HEK293T (cell line): Measurements from ENCODE around the gene SDHC.

ENCODE experiments used
- CTCF ChIA-PET: fragments of 350-600 bp; formaldehyde crosslinking; extraction: SDS; loops from one replicate; lab custom pipeline; 2021; ENCODE audit warnings: antibody characterized with exemption, inconsistent platforms; lab: Yijun Ruan, JAX
- POLR2A ChIA-PET: fragments of 350-600 bp; formaldehyde crosslinking; extraction: SDS; loops from one replicate; lab custom pipeline; 2020; ENCODE audit warnings: antibody characterized with exemption, inconsistent platforms; lab: Yijun Ruan, JAX
- DNase-seq: peaks from one replicate; pipeline ENCODE4 v3.0.0; 2012; ENCODE audit warnings: mixed read lengths; ENCODE audit errors: extremely low spot score
- ARNT ChIP-seq: fragments of 450-650 bp; IDR thresholded peaks from 2 replicates; pipeline ENCODE4 v1.6.1; 2017; ENCODE audit warnings: mild to moderate bottlenecking
- BHLHE40 ChIP-seq: fragments of 450-650 bp; IDR thresholded peaks from 2 replicates; pipeline ENCODE4 v1.6.1; 2016; ENCODE audit warnings: mild to moderate bottlenecking, moderate library complexity, borderline replicate concordance
- CTBP1 ChIP-seq: fragments of 450-650 bp; IDR thresholded peaks from 2 replicates; pipeline ENCODE4 v1.6.1; 2016; ENCODE audit warnings: borderline replicate concordance
- ELF4 ChIP-seq: fragments of 450-650 bp; IDR thresholded peaks from 2 replicates; pipeline ENCODE4 v1.6.1; 2017; ENCODE audit warnings: antibody characterized with exemption
- FOXA1 ChIP-seq: fragments of 450-650 bp; IDR thresholded peaks from 2 replicates; pipeline ENCODE4 v1.6.1; 2016; ENCODE audit warnings: mild to moderate bottlenecking
- FOXK2 ChIP-seq: fragments of 450-650 bp; IDR thresholded peaks from 2 replicates; pipeline ENCODE4 v1.6.1; 2016; ENCODE audit warnings: mild to moderate bottlenecking
- FOXM1 ChIP-seq: fragments of 450-650 bp; IDR thresholded peaks from 2 replicates; pipeline ENCODE4 v1.6.1; 2017; ENCODE audit warnings: mild to moderate bottlenecking, borderline replicate concordance
- HDGF ChIP-seq: fragments of 450-650 bp; IDR thresholded peaks from 2 replicates; pipeline ENCODE4 v1.6.1; 2017; ENCODE audit warnings: antibody characterized with exemption, borderline replicate concordance
- L3MBTL2 ChIP-seq: fragments of 450-650 bp; conservative IDR thresholded peaks from 2 replicates; pipeline ENCODE4 v1.6.1; 2016; ENCODE audit warnings: mild to moderate bottlenecking
- LEF1 ChIP-seq: fragments of 450-650 bp; IDR thresholded peaks from 2 replicates; pipeline ENCODE4 v1.6.1; 2017; ENCODE audit warnings: mild to moderate bottlenecking, borderline replicate concordance
- NFRKB ChIP-seq: fragments of 450-650 bp; IDR thresholded peaks from 2 replicates; pipeline ENCODE4 v1.6.1; 2016; ENCODE audit warnings: mild to moderate bottlenecking, moderate library complexity
- SP1 ChIP-seq: fragments of 450-650 bp; IDR thresholded peaks from 2 replicates; pipeline ENCODE4 v1.6.1; 2017
- SUZ12 ChIP-seq: fragments of 450-650 bp; IDR thresholded peaks from 2 replicates; pipeline ENCODE4 v1.6.1; 2016; ENCODE audit warnings: mild to moderate bottlenecking
- TARDBP ChIP-seq: fragments of 450-650 bp; IDR thresholded peaks from 2 replicates; pipeline ENCODE4 v1.6.1; 2016
- ZNF384 ChIP-seq: fragments of 450-650 bp; IDR thresholded peaks from 2 replicates; pipeline ENCODE4 v1.6.1; 2016
- TF ChIP-seq, protein P1 (sequence below): fragments of 450-650 bp; IDR thresholded peaks from 2 replicates; pipeline ENCODE4 v1.6.1; 2016

SDHC gene

DNA sequence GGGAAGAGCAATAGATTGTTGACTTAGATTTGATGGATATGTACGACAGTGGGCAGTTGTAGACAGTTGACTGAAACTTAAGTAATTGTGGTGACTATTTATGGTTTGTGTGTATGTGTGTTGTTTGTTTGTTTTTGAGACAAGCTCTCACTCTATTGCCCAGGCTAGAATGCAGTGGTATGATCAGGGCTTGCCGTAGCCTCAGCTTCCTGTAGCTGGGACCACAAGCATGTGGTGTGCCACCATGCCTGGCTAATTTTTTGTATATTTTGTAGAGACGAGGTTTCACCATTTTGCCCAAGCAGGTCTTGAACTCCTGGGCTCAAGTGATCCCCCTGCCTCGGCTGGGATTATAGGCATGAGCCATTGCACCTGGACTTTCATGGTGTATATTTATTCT is 9.8 kb downstream of the SDHC start:
- ChIA-PET POLR2A (interaction anchor here (1.0 kb wide), 1 partner anchor 10 kb away, joined by 4 read pairs; the partner anchor contains the start of gene SDHC), CTCF (no interaction called here)
- no peak for TF ChIP-seq FOXM1
- no peak for TF ChIP-seq NFRKB
- TF ChIP-seq SUZ12 = no peak
- no peak for TF ChIP-seq ZNF384
- no peak for DNase-seq

DNA sequence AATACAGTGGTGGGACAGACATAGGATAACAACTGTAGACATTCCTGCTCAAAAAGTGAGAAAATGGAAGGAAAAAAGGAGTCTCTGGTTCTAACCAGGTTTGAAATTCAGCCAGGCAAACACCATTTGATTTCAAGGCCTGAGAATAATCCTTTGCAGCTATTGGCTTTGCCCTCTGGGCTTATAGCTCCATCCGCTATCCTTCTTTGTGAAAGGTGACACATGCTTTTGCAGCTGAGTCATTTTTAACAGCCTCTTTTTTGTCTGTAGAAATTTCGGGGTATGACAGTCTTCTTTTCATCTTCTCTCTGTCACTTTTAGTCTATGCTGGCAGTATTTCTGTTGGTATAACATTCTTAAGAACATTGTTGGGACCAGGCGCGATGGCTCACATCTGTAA is 16.2 kb downstream of the SDHC start:
- ChIA-PET POLR2A (no interaction called here), CTCF (no interaction called here)
- TF ChIP-seq FOXM1 = no peak
- TF ChIP-seq BHLHE40 = no peak
- no peak for TF ChIP-seq ZNF384
- TF ChIP-seq FOXK2 = no peak
- no peak for TF ChIP-seq HDGF
- TF ChIP-seq TARDBP = no peak
- TF ChIP-seq CTBP1 = no peak
- TF ChIP-seq, protein P1, sequence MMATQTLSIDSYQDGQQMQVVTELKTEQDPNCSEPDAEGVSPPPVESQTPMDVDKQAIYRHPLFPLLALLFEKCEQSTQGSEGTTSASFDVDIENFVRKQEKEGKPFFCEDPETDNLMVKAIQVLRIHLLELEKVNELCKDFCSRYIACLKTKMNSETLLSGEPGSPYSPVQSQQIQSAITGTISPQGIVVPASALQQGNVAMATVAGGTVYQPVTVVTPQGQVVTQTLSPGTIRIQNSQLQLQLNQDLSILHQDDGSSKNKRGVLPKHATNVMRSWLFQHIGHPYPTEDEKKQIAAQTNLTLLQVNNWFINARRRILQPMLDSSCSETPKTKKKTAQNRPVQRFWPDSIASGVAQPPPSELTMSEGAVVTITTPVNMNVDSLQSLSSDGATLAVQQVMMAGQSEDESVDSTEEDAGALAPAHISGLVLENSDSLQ = no peak
- TF ChIP-seq SP1 = no peak
- no peak for TF ChIP-seq FOXA1
- no peak for TF ChIP-seq ELF4
- no peak for TF ChIP-seq LEF1
- DNase-seq = no peak

DNA sequence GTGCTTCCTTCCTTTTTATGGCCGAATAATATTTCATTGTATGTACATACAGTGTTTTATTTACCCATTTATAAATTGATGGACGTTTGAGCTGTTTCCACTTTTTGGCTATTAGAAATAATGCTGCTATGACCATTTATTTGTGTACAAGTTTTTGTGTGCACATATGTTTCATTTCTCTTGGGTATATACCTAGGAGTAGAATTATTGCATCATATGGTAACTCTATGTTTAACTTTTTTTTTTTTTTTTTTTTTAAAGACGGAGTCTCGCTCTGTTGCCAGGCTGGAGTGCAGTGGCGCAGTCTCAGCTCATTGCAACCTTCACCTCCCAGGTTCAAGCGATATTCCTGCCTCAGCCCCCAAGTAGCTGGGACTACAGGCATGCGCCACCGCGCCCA is 19.0 kb downstream of the SDHC start:
- ChIA-PET POLR2A (no interaction called here), CTCF (no interaction called here)
- no peak for TF ChIP-seq ZNF384
- DNase-seq = no peak

- POLR2A ChIA-PET = no interaction called here
- no peak for DNase-seq
- CTCF ChIA-PET = no interaction called here
- no peak for TF ChIP-seq NFRKB
- no peak for TF ChIP-seq FOXA1
- no peak for TF ChIP-seq FOXK2
- no peak for TF ChIP-seq TARDBP
- TF ChIP-seq CTBP1 = no peak
- TF ChIP-seq LEF1 = no peak
- no peak for TF ChIP-seq ELF4
- TF ChIP-seq L3MBTL2 = no peak
- no peak for TF ChIP-seq ARNT
- TF ChIP-seq, protein P1 = no peak
- TF ChIP-seq SUZ12 = no peak
- TF ChIP-seq ZNF384 = no peak
- TF ChIP-seq HDGF = no peak
- no peak for TF ChIP-seq BHLHE40
- no peak for TF ChIP-seq SP1
- no peak for TF ChIP-seq FOXM1
These were observed 21.6 kb downstream of the SDHC start for GRCh38 chr1:161335796-161336195.

GRCh38 chr1:161342177-161342576 is 28.0 kb downstream of the SDHC start:
- POLR2A ChIA-PET = no interaction called here
- no peak for TF ChIP-seq SUZ12
- no peak for TF ChIP-seq FOXA1
- no peak for TF ChIP-seq ELF4
- no peak for TF ChIP-seq ZNF384
- no peak for TF ChIP-seq TARDBP
- no peak for TF ChIP-seq BHLHE40
- TF ChIP-seq CTBP1 = no peak
- TF ChIP-seq FOXM1 = no peak
- TF ChIP-seq, protein P1 = no peak
- no peak for TF ChIP-seq L3MBTL2
- CTCF ChIA-PET = no interaction called here
- no peak for DNase-seq

DNA sequence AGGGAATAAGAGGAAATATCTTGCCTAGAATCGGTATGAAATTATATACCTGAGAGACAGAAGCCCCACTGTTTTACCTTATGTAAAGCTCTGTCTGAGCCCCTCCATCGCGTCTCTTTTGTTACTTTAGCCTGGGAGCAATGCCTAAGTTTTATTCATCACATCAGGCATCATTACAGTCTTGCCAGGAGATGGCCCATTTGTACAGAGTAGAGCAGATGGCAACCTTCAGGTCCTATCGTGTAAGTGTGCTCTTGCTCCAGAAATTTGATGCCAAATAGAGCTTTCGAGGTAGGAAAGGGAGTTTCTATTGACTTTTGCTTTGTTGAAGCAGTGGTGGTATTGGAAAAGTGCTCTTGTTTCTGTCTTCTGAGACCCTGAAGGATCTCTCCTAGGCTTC is 28.6 kb downstream of the SDHC start:
- ChIA-PET CTCF (no interaction called here), POLR2A (no interaction called here)
- DNase-seq = no peak
- TF ChIP-seq ELF4 = no peak
- no peak for TF ChIP-seq FOXK2
- TF ChIP-seq ZNF384 = no peak
- no peak for TF ChIP-seq CTBP1
- no peak for TF ChIP-seq HDGF
- TF ChIP-seq LEF1 = no peak
- TF ChIP-seq, protein P1 = no peak
- TF ChIP-seq BHLHE40 = no peak
- TF ChIP-seq ARNT = no peak
- no peak for TF ChIP-seq FOXM1
- no peak for TF ChIP-seq NFRKB
